Measurements from ENCODE around the gene HUS1B. TPM values are rescaled to one million over a fixed set of nuclear protein-coding genes. Genes with fewer than 3 reads are reported as not detected.
A peak's percentile ranks its signal among the peaks of the same experiment; 100 is the strongest.

The HUS1B gene
- total and polyA plus RNA-seq, 2 experiments from 2014 or later: 1.3 to 3.9 TPM

- Mint-ChIP-seq H3K4me1 (peaks cover 50% of the 10 kb centered on the region), H3K27ac (no peak overlapping the region), H3K9me3 (no peaks in the 10 kb centered on the region), H3K27me3 (ENCODE audit: insufficient read depth, low read depth, poor library complexity) (peaks cover 5% of the 10 kb centered on the region), H3K36me3 (ENCODE audit: low read depth) (peaks cover 2% of the 10 kb centered on the region; the same call in 1 of the 3 replicates), H3K4me3 (no peak overlapping the region)
- peak; percentile 53 to 73 for TF ChIP-seq CTCF (conservative IDR thresholded peaks at IDR 0.05; ENCODE audit: low read depth in 2 of 2)
- no peak for TF ChIP-seq NANOG (IDR thresholded peaks at IDR 0.05; ENCODE audit: borderline replicate concordance)
- Histone ChIP-seq H4K20me1 (replicated peaks; ENCODE audit: insufficient read depth) (no peaks in the 10 kb centered on the region; the same call in 1 of the 2 replicates), H3K4me3 (no peak overlapping the region), H3K27ac (ENCODE audit: low read depth) (peak overlapping the region; percentile 96), H3K9me2 (ENCODE audit: insufficient read depth) (no peaks in the 10 kb centered on the region), H2AFZ (no peak overlapping the region), H3K79me2 (replicated peaks; ENCODE audit: insufficient read depth) (peaks cover 95% of the 10 kb centered on the region), H3K27me3 (ENCODE audit: insufficient read depth) (no peaks in the 10 kb centered on the region), H3K36me3 (ENCODE audit: insufficient read depth) (no peaks in the 10 kb centered on the region), H3K4me1 (ENCODE audit: insufficient read depth) (peaks cover 92% of the 10 kb centered on the region), H3F3A (replicated peaks; ENCODE audit: low read depth) (peaks cover 6% of the 10 kb centered on the region; the same call in 1 of the 2 replicates), H3K4me2 (no peak overlapping the region)
- peak; percentile 53 for DNase-seq (ENCODE audit: low spot score)
- no peak for ATAC-seq
These were observed 29.6 kb upstream of the HUS1B start for GRCh38 chr6:686497-686896.

GRCh38 chr6:684831-685636 is 28.1 kb upstream of the HUS1B start:
- Histone ChIP-seq H3K79me2 (replicated peaks; ENCODE audit: insufficient read depth) (peaks cover 93% of the 10 kb centered on the region), H3K9me2 (ENCODE audit: insufficient read depth) (no peaks in the 10 kb centered on the region), H4K20me1 (replicated peaks; ENCODE audit: insufficient read depth) (no peaks in the 10 kb centered on the region; the same call in 1 of the 2 replicates), H3F3A (replicated peaks; ENCODE audit: low read depth) (peaks cover 6% of the 10 kb centered on the region; the same call in 1 of the 2 replicates), H3K4me2 (peak overlapping the region; percentile 75), H2AFZ (no peak overlapping the region), H3K27me3 (ENCODE audit: insufficient read depth) (no peaks in the 10 kb centered on the region), H3K4me1 (ENCODE audit: insufficient read depth) (peaks cover 92% of the 10 kb centered on the region), H3K27ac (ENCODE audit: low read depth) (peak overlapping the region; percentile 96), H3K4me3 (peak overlapping the region; percentile 15; the same call in 1 of the 2 replicates), H3K36me3 (ENCODE audit: insufficient read depth) (no peaks in the 10 kb centered on the region)
- Mint-ChIP-seq H3K4me1 (peaks cover 57% of the 10 kb centered on the region), H3K27ac (peak overlapping the region; percentile 32), H3K27me3 (ENCODE audit: insufficient read depth, low read depth, poor library complexity) (peaks cover 5% of the 10 kb centered on the region), H3K9me3 (no peaks in the 10 kb centered on the region), H3K36me3 (ENCODE audit: low read depth) (peaks cover 2% of the 10 kb centered on the region; the same call in 1 of the 3 replicates), H3K4me3 (peak overlapping the region; percentile 6; the same call in 1 of the 3 replicates)
- no peak for DNase-seq (ENCODE audit: low spot score)
- ATAC-seq: no peak
- no peak for TF ChIP-seq ZNF331 (CRISPR knock-in tag; IDR thresholded peaks at IDR 0.05; ENCODE audit: low read depth)
- TF ChIP-seq CTCF (conservative IDR thresholded peaks at IDR 0.05; ENCODE audit: low read depth in 2 of 2): no peak
- TF ChIP-seq, protein P1, sequence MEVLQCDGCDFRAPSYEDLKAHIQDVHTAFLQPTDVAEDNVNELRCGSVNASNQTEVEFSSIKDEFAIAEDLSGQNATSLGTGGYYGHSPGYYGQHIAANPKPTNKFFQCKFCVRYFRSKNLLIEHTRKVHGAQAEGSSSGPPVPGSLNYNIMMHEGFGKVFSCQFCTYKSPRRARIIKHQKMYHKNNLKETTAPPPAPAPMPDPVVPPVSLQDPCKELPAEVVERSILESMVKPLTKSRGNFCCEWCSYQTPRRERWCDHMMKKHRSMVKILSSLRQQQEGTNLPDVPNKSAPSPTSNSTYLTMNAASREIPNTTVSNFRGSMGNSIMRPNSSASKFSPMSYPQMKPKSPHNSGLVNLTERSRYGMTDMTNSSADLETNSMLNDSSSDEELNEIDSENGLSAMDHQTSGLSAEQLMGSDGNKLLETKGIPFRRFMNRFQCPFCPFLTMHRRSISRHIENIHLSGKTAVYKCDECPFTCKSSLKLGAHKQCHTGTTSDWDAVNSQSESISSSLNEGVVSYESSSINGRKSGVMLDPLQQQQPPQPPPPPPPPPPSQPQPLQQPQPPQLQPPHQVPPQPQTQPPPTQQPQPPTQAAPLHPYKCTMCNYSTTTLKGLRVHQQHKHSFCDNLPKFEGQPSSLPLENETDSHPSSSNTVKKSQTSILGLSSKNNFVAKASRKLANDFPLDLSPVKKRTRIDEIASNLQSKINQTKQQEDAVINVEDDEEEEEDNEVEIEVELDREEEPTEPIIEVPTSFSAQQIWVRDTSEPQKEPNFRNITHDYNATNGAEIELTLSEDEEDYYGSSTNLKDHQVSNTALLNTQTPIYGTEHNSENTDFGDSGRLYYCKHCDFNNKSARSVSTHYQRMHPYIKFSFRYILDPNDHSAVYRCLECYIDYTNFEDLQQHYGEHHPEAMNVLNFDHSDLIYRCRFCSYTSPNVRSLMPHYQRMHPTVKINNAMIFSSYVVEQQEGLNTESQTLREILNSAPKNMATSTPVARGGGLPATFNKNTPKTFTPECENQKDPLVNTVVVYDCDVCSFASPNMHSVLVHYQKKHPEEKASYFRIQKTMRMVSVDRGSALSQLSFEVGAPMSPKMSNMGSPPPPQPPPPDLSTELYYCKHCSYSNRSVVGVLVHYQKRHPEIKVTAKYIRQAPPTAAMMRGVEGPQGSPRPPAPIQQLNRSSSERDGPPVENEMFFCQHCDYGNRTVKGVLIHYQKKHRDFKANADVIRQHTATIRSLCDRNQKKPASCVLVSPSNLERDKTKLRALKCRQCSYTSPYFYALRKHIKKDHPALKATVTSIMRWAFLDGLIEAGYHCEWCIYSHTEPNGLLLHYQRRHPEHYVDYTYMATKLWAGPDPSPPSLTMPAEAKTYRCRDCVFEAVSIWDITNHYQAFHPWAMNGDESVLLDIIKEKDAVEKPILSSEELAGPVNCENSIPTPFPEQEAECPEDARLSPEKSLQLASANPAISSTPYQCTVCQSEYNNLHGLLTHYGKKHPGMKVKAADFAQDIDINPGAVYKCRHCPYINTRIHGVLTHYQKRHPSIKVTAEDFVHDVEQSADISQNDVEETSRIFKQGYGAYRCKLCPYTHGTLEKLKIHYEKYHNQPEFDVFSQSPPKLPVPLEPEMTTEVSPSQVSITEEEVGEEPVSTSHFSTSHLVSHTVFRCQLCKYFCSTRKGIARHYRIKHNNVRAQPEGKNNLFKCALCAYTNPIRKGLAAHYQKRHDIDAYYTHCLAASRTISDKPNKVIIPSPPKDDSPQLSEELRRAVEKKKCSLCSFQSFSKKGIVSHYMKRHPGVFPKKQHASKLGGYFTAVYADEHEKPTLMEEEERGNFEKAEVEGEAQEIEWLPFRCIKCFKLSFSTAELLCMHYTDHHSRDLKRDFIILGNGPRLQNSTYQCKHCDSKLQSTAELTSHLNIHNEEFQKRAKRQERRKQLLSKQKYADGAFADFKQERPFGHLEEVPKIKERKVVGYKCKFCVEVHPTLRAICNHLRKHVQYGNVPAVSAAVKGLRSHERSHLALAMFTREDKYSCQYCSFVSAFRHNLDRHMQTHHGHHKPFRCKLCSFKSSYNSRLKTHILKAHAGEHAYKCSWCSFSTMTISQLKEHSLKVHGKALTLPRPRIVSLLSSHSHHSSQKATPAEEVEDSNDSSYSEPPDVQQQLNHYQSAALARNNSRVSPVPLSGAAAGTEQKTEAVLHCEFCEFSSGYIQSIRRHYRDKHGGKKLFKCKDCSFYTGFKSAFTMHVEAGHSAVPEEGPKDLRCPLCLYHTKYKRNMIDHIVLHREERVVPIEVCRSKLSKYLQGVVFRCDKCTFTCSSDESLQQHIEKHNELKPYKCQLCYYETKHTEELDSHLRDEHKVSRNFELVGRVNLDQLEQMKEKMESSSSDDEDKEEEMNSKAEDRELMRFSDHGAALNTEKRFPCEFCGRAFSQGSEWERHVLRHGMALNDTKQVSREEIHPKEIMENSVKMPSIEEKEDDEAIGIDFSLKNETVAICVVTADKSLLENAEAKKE (CRISPR knock-in tag; IDR thresholded peaks at IDR 0.05): no peak
- no peak for TF ChIP-seq JUNB (IDR thresholded peaks at IDR 0.05; ENCODE audit: unreplicated experiment)
- no peak for TF ChIP-seq POLR2AphosphoS5 (IDR thresholded peaks at IDR 0.05; ENCODE audit: low read depth)
- no peak for TF ChIP-seq EZH2 (IDR thresholded peaks at IDR 0.05; ENCODE audit: low read depth, unreplicated experiment)
- no peak for TF ChIP-seq EZH2phosphoT487 (IDR thresholded peaks at IDR 0.05; ENCODE audit: unreplicated experiment)
- no peak for TF ChIP-seq NANOG (IDR thresholded peaks at IDR 0.05; ENCODE audit: borderline replicate concordance)
- no peak for TF ChIP-seq STAT1 (IDR thresholded peaks at IDR 0.05; ENCODE audit: unreplicated experiment)
